Natural killer cell treated with Interleukin-12 subunit alpha and Interleukin-12 subunit beta and Interleukin-15 and Interleukin-18, amount 100 ng/mL, for 72 hours (primary cell): Measurements from ENCODE around the gene TNIK. TPM values are rescaled to one million over a fixed set of nuclear protein-coding genes. Genes with fewer than 3 reads are reported as not detected.
A peak's percentile ranks its signal among the peaks of the same experiment; 100 is the strongest.

ENCODE experiments used
- ATAC-seq, 2 donors: fragments of 150-1000 bp; cut with Tn5 transposase in 1 of 2; sonication (Bioruptor Pico), chemical (Tn5 transposase) in 1 of 2; 2 replicates each; pipeline ENCODE4 v1.10.0; 2021
- DNase-seq: peaks from one replicate; pipeline ENCODE4 v3.0.0; 2022; ENCODE audit warnings: low spot score
- H3K27ac Mint-ChIP-seq, 2 donors: 1 replicate in 1 of 2; 2 replicates in 1 of 2; pipeline ENCODE4 v1.8.0; 2022; ENCODE audit warnings: mixed read lengths in 2 of 2, mild to moderate bottlenecking in 1 of 2, moderate library complexity in 1 of 2
- H3K27me3 Mint-ChIP-seq, 2 donors: 1 replicate in 1 of 2; 2 replicates in 1 of 2; pipeline ENCODE4 v1.8.0; 2022; ENCODE audit warnings: mixed read lengths in 2 of 2
- H3K36me3 Mint-ChIP-seq: one replicate; pipeline ENCODE4 v1.8.0; 2022; ENCODE audit warnings: mixed read lengths
- H3K4me1 Mint-ChIP-seq, 2 donors: 1 replicate in 1 of 2; 2 replicates in 1 of 2; pipeline ENCODE4 v1.8.0; 2022; ENCODE audit warnings: low read depth in 2 of 2, mixed read lengths in 2 of 2, mild to moderate bottlenecking in 1 of 2
- H3K4me3 Mint-ChIP-seq: one replicate; pipeline ENCODE4 v1.8.0; 2022; ENCODE audit warnings: mixed read lengths
- H3K9me3 Mint-ChIP-seq: 2 replicates; pipeline ENCODE4 v1.8.0; 2022; ENCODE audit warnings: mixed read lengths
- total RNA-seq, 2 donors: library from RNA; stranded (reverse); gene quantifications; one replicate each; pipeline ENCODE4 v1.2.3, GENCODE V29; 2022

Gene TNIK
- total RNA-seq, 2 donors from 2014 or later, result 44.3 to 48.5 TPM

- no peak overlapping the region for H3K27ac Mint-ChIP-seq
- H3K27me3 Mint-ChIP-seq, result no peaks in the 10 kb centered on the region
- no peaks in the 10 kb centered on the region for H3K36me3 Mint-ChIP-seq
- peaks cover 23 to 41% of the 10 kb centered on the region in 2 donors for H3K4me1 Mint-ChIP-seq
- H3K9me3 Mint-ChIP-seq, result no peaks in the 10 kb centered on the region
- H3K4me3 Mint-ChIP-seq, result no peak overlapping the region
- ATAC-seq (no peak), DNase-seq (no peak)
Observed at GRCh38 chr3:171446801-171447578, 13.2 kb downstream of the TNIK start.

GRCh38 chr3:171446301-171446700 lies 13.9 kb downstream of the TNIK start:
- Mint-ChIP-seq H3K9me3 (no peaks in the 10 kb centered on the region), H3K27me3 (no peaks in the 10 kb centered on the region), H3K27ac (no peak overlapping the region), H3K4me1 (peaks cover 28 to 39% of the 10 kb centered on the region in 2 donors), H3K36me3 (no peaks in the 10 kb centered on the region), H3K4me3 (no peak overlapping the region)
- no peak for ATAC-seq
- no peak for DNase-seq

- H3K4me3 Mint-ChIP-seq, result no peak overlapping the region
- no peaks in the 10 kb centered on the region for H3K36me3 Mint-ChIP-seq
- no peaks in the 10 kb centered on the region for H3K27me3 Mint-ChIP-seq
- no peaks in the 10 kb centered on the region for H3K9me3 Mint-ChIP-seq
- peaks cover 34 to 40% of the 10 kb centered on the region in 2 donors for H3K4me1 Mint-ChIP-seq
- H3K27ac Mint-ChIP-seq, result no peak overlapping the region
- DNase-seq, result no peak
- ATAC-seq, result no peak
Observed at GRCh38 chr3:171445620-171446204, 14.5 kb downstream of the TNIK start.

GRCh38 chr3:171444001-171444690 lies 16.1 kb downstream of the TNIK start:
- H3K9me3 Mint-ChIP-seq, result no peaks in the 10 kb centered on the region
- H3K4me3 Mint-ChIP-seq, result no peak overlapping the region
- DNase-seq, result no peak
- no peaks in the 10 kb centered on the region for H3K27me3 Mint-ChIP-seq
- H3K27ac Mint-ChIP-seq, result no peak overlapping the region
- no peaks in the 10 kb centered on the region for H3K36me3 Mint-ChIP-seq
- no peak for ATAC-seq
- peaks cover 44 to 46% of the 10 kb centered on the region in 2 donors for H3K4me1 Mint-ChIP-seq

- DNase-seq (no peak), ATAC-seq (no peak)
- no peaks in the 10 kb centered on the region for H3K27me3 Mint-ChIP-seq
- H3K4me3 Mint-ChIP-seq, result no peak overlapping the region
- no peaks in the 10 kb centered on the region for H3K9me3 Mint-ChIP-seq
- peaks cover 48 to 49% of the 10 kb centered on the region in 2 donors for H3K4me1 Mint-ChIP-seq
- peak overlapping the region in 1 of 2 donors; percentile 30 for H3K27ac Mint-ChIP-seq
- no peaks in the 10 kb centered on the region for H3K36me3 Mint-ChIP-seq
Observed at GRCh38 chr3:171443211-171443957, 16.8 kb downstream of the TNIK start.

GRCh38 chr3:171442184-171442583 lies 18.0 kb downstream of the TNIK start:
- Mint-ChIP-seq H3K27ac (peak overlapping the region in 1 of 2 donors; percentile 30), H3K27me3 (no peaks in the 10 kb centered on the region), H3K9me3 (no peaks in the 10 kb centered on the region), H3K36me3 (no peaks in the 10 kb centered on the region), H3K4me3 (no peak overlapping the region), H3K4me1 (peaks cover 50 to 56% of the 10 kb centered on the region in 2 donors)
- DNase-seq (no peak), ATAC-seq (no peak)

- H3K9me3 Mint-ChIP-seq, result no peaks in the 10 kb centered on the region
- peak overlapping the region in 1 of 2 donors; percentile 4 for H3K27ac Mint-ChIP-seq
- ATAC-seq (no peak), DNase-seq (no peak)
- H3K27me3 Mint-ChIP-seq, result no peaks in the 10 kb centered on the region
- H3K36me3 Mint-ChIP-seq, result no peaks in the 10 kb centered on the region
- peaks cover 58 to 61% of the 10 kb centered on the region in 2 donors for H3K4me1 Mint-ChIP-seq
- no peak overlapping the region for H3K4me3 Mint-ChIP-seq
Observed at GRCh38 chr3:171441381-171441780, 18.8 kb downstream of the TNIK start.

- H3K9me3 Mint-ChIP-seq, result no peaks in the 10 kb centered on the region
- H3K27me3 Mint-ChIP-seq, result no peaks in the 10 kb centered on the region
- no peak overlapping the region for H3K4me3 Mint-ChIP-seq
- H3K4me1 Mint-ChIP-seq, result peaks cover 60 to 67% of the 10 kb centered on the region in 2 donors
- ATAC-seq, result no peak
- H3K36me3 Mint-ChIP-seq, result no peaks in the 10 kb centered on the region
- H3K27ac Mint-ChIP-seq, result peak overlapping the region in 1 of 2 donors; percentile 22
- no peak for DNase-seq
Observed at GRCh38 chr3:171439996-171440395, 20.2 kb downstream of the TNIK start.

- no peak for DNase-seq
- H3K27me3 Mint-ChIP-seq, result no peaks in the 10 kb centered on the region
- peaks cover 48 to 59% of the 10 kb centered on the region in 2 donors for H3K4me1 Mint-ChIP-seq
- no peaks in the 10 kb centered on the region for H3K36me3 Mint-ChIP-seq
- no peak overlapping the region for H3K4me3 Mint-ChIP-seq
- ATAC-seq, result no peak
- H3K27ac Mint-ChIP-seq, result peak overlapping the region in 1 of 2 donors; percentile 18
- no peaks in the 10 kb centered on the region for H3K9me3 Mint-ChIP-seq
Observed at GRCh38 chr3:171437115-171437756, 23.0 kb downstream of the TNIK start.

- Mint-ChIP-seq H3K36me3 (no peaks in the 10 kb centered on the region), H3K4me3 (no peak overlapping the region), H3K9me3 (no peaks in the 10 kb centered on the region), H3K27ac (no peak overlapping the region), H3K4me1 (peaks cover 51 to 58% of the 10 kb centered on the region in 2 donors), H3K27me3 (no peaks in the 10 kb centered on the region)
- no peak for DNase-seq
- no peak for ATAC-seq
Observed at GRCh38 chr3:171436380-171436779, 23.8 kb downstream of the TNIK start.

GRCh38 chr3:171435757-171436156 lies 24.4 kb downstream of the TNIK start:
- ATAC-seq, result no peak

GRCh38 chr3:171435143-171435542 lies 25.1 kb downstream of the TNIK start:
- DNase-seq, result no peak
- no peak for ATAC-seq
- no peak overlapping the region for H3K27ac Mint-ChIP-seq
- H3K36me3 Mint-ChIP-seq, result no peaks in the 10 kb centered on the region
- H3K27me3 Mint-ChIP-seq, result no peaks in the 10 kb centered on the region
- no peak overlapping the region for H3K4me3 Mint-ChIP-seq
- H3K4me1 Mint-ChIP-seq, result peaks cover 38 to 46% of the 10 kb centered on the region in 2 donors
- no peaks in the 10 kb centered on the region for H3K9me3 Mint-ChIP-seq

More at GRCh38 chr3:171435757-171436156, 24.4 kb downstream of the TNIK start:
- H3K9me3 Mint-ChIP-seq, result no peaks in the 10 kb centered on the region
- no peak overlapping the region for H3K27ac Mint-ChIP-seq
- no peak overlapping the region for H3K4me3 Mint-ChIP-seq
- DNase-seq, result no peak
- no peaks in the 10 kb centered on the region for H3K36me3 Mint-ChIP-seq
- peaks cover 44 to 52% of the 10 kb centered on the region in 2 donors for H3K4me1 Mint-ChIP-seq
- H3K27me3 Mint-ChIP-seq, result no peaks in the 10 kb centered on the region

GRCh38 chr3:171432548-171432947 lies 27.7 kb downstream of the TNIK start:
- Mint-ChIP-seq H3K36me3 (no peaks in the 10 kb centered on the region), H3K4me3 (no peak overlapping the region), H3K9me3 (no peaks in the 10 kb centered on the region), H3K27me3 (no peaks in the 10 kb centered on the region), H3K4me1 (peaks cover 20 to 30% of the 10 kb centered on the region in 2 donors), H3K27ac (no peak overlapping the region)
- ATAC-seq (no peak), DNase-seq (no peak)
